Epithelial cell of esophagus (primary cell): ENCODE data around the gene CCDC178.
"Not testable (repeated sequence)": the region's sequence is repeated elsewhere in the genome, so short reads cannot be mapped to it uniquely, and the experiment has no call there.

Experiments used
- DNase-seq: peaks from one replicate; pipeline ENCODE4 v3.0.0; 2010; ENCODE audit warnings: low read depth
- H3K4me3 ChIP-seq: 2 replicates; pipeline ENCODE4 v1.5.1; 2011; ENCODE audit warnings: mild to moderate bottlenecking, low read length, control low read depth
- TF ChIP-seq, protein P1 (sequence below): IDR thresholded peaks from 2 replicates; pipeline ENCODE4 v1.5.1; 2011; ENCODE audit warnings: low read depth, mild to moderate bottlenecking, low read length, control low read depth, inconsistent platforms; ENCODE audit not compliant: insufficient read depth; ENCODE audit errors: missing control alignments

The CCDC178 gene

DNA sequence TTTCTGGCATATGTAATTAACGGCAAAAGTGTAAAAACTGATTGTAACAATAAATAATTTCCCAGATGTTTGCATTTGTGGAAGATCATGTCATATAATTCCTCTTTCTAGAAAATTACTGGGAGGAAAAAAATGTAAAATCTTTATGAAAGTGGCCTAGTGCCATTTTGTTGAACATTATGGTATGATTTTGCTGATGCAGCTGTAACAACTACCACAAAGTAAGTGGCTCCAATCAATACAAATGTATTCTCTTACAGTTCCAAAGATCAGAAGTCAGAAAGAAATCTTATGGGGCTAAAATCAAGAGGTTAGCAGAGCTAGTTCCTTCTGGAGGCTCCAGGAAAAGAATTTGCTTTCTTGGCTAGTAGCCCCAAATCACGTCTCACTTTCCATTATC, 281.4 kb downstream of the CCDC178 start:
- TF ChIP-seq, protein P1, sequence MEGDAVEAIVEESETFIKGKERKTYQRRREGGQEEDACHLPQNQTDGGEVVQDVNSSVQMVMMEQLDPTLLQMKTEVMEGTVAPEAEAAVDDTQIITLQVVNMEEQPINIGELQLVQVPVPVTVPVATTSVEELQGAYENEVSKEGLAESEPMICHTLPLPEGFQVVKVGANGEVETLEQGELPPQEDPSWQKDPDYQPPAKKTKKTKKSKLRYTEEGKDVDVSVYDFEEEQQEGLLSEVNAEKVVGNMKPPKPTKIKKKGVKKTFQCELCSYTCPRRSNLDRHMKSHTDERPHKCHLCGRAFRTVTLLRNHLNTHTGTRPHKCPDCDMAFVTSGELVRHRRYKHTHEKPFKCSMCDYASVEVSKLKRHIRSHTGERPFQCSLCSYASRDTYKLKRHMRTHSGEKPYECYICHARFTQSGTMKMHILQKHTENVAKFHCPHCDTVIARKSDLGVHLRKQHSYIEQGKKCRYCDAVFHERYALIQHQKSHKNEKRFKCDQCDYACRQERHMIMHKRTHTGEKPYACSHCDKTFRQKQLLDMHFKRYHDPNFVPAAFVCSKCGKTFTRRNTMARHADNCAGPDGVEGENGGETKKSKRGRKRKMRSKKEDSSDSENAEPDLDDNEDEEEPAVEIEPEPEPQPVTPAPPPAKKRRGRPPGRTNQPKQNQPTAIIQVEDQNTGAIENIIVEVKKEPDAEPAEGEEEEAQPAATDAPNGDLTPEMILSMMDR: no peak
- no peak overlapping the region for H3K4me3 ChIP-seq

DNA sequence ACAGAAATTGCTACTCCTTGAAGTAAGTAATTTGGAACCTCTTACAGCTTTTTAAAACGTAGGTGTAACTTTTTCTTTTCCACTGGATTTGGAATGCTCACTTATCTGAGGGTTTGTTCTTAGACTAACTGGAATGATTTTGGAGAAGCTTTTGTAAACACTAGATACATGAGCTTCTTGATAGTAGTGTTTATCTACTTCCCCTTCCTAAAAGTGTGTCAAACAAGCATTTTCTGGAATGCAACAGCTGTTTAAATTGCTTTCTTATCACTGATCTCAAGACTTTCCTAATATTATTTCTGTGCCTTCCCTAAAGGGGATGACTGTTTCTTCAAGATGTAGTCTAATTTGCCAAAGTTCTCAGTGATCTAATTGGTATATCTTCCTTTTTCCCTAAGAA, 282.6 kb downstream of the CCDC178 start:
- TF ChIP-seq, protein P1: no peak
- no peak overlapping the region for H3K4me3 ChIP-seq
- no peak for DNase-seq

More for the DNA sequence above, 281.4 kb downstream of the CCDC178 start:
- DNase-seq: no peak

DNA sequence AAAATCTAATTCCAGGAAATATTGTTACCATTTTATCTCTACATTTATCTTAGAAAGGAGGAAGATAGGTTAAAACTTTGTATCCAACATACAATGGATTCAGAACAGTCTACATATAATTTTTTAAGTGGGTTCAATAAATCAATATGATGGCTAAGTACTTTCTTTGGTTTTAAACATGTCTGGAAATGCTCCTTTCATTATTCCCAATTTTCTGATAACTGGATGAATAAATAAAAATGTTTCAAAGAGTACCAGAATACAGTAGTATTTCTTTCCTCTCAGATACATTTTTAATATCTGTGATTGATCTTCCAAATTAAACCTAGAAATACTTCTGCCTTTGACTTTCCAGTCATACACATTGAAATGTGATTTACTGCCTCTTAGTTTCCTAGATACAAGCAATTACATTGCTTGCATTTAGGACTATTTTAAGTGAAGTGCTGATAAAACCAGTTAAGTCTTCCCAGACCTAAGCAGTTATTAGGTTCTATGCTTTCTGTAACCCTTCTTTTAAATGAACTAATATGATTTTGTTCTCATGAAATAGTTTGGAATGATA, 283.5 kb downstream of the CCDC178 start:
- H3K4me3 ChIP-seq: no peak overlapping the region
- no peak for DNase-seq
- TF ChIP-seq, protein P1: no peak

DNA sequence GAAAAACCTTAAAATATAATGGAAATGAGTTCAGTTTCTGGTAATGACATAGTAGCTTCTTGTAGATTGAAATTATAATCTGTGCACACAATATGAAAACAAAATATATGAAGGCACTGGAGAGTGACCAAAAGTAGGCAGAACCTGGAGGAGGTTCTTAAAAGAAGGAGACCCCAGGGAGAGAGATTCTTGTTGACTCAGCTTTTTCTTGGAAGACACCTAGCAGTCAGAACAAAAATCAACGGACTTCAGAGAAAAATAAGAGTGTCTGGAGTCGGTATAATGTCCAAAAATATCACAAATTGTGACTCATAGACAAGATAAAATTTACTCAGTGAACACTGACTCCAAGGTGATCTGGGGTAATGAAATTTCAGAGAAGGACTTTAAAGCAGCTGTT, 286.5 kb downstream of the CCDC178 start:
- no peak for DNase-seq
- TF ChIP-seq, protein P1: no peak
- H3K4me3 ChIP-seq: no peak overlapping the region

DNA sequence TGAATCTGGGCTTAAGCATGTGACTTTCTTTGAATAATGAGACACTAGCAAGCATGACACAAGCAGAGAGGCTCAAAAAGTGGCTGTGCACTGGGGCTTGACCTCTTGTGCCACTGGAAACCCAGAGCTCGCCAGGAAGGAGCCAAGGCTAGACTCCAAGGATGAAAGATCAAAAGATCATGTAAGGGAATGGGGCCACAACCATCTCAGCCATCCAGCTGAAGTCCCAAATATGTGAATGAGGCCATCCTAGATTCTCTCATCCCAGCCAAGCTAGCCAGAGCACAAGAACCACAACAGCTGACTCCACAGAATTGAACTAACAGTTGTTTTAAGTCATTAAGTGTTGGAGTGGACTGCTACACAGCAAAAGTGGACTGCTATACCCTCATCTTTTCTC, 288.1 kb downstream of the CCDC178 start:
- no peak for DNase-seq
- TF ChIP-seq, protein P1: no peak
- no peak overlapping the region for H3K4me3 ChIP-seq

DNA sequence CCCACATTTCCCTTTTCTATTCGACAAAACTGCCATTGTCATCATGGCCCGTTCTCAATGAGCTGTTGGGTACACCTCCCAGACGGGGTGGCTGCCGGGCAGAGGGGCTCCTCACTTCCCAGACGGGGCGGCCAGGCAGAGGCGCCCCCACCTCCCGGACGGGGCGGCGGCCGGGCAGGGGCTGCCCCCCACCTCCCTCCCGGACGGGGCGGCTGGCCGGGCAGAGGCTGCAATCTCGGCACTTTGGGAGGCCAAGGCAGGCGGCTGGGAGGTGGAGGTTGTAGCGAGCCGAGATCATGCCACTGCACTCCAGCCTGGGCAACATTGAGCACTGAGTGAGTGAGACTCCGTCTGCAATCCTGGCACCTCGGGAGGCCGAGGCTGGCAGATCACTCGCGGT, 292.7 kb downstream of the CCDC178 start:
- H3K4me3 ChIP-seq, DNase-seq: not testable (repeated sequence)

DNA sequence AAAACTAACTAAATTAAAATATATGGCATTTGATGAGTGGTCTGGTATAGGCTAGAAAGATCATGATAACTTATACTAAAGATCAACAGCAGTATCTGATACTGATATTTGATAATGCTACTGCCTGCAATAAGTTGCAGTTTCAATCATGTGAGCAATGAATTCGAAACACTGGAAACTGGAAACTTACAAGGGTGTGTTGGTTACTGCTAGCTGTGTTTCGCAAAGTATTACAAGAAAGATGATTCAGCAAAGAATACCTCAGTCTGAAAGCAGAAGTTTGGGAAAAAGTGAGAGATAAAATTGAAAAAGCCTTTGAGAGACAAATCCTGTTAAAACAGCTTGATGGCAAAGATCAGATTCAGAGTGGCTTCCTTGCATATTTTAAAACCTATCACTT, 294.5 kb downstream of the CCDC178 start:
- TF ChIP-seq, protein P1: no peak
- DNase-seq: peak; percentile 7
- no peak overlapping the region for H3K4me3 ChIP-seq
